K562 (cell line): ENCODE data around the gene SAP30L. TPM values are rescaled to one million over a fixed set of nuclear protein-coding genes. Genes with fewer than 3 reads are reported as not detected.

Experiments
- ATAC-seq: fragments of 200-7000 bp; cut with Tn5 transposase; 3 replicates; pipeline ENCODE4 v1.9.1; 2020; ENCODE audit warnings: moderate library complexity
- BruUV-seq: library from RNA; stranded (reverse); fragments of 400-500 nt; replicated peaks from 2 replicates; lab custom pipeline; 2021; lab: Mats Ljungman, UMichigan
- CTCF ChIA-PET: fragments of 300-600 bp; formaldehyde crosslinking; extraction: SDS; loops from one replicate; lab custom pipeline; 2021; ENCODE audit warnings: low intra/inter-chr PET ratio; lab: Yijun Ruan, JAX
- POLR2A ChIA-PET: fragments of 300-600, 350-650 bp; sonication (Branson Sonifier 250); formaldehyde crosslinking; extraction: SDS; loops from one replicate; lab custom pipeline; 2021; ENCODE audit warnings: antibody characterized with exemption, inconsistent platforms; lab: Yijun Ruan, JAX
- DNase-seq, 4 experiments: peaks; one replicate each; pipeline versions ENCODE4 v3.0.0 to v3.0.0-alpha.2; 2011 to 2018; ENCODE audit warnings: low spot score in 3 of 4, mixed read lengths in 3 of 4; ENCODE audit errors: extremely low read depth in 1 of 4
- FAIRE-seq: peaks from 2 replicates; lab custom pipeline; 2011; peaks lifted over from hg19 to GRCh38; lab: Jason Lieb, UNC
- H2AFZ ChIP-seq: 2 replicates; pipeline ENCODE4 v1.6.0; 2011; ENCODE audit warnings: low read depth, low read length, control low read depth, inconsistent platforms
- H3K27ac ChIP-seq: fragments of 200-600 bp; 3 replicates; pipeline ENCODE4 v1.8.0; 2011; ENCODE audit warnings: low read depth, mild to moderate bottlenecking, control low read depth, inconsistent platforms, low read length, moderate library complexity, mixed read lengths; ENCODE audit errors: extremely low read depth
- H3K27me3 ChIP-seq, 2 experiments: fragments of 300-600 bp in 1 of 2; 2 replicates in 1 of 2; 3 replicates in 1 of 2; pipeline versions ENCODE4 v1.6.0 to v1.8.0; 2011; ENCODE audit warnings: inconsistent platforms in 2 of 2, low read length in 2 of 2, mild to moderate bottlenecking in 1 of 2, mixed read lengths in 1 of 2, moderate library complexity in 1 of 2; ENCODE audit not compliant: control insufficient read depth in 2 of 2, insufficient read depth in 2 of 2
- H3K36me3 ChIP-seq: fragments of 300-600 bp; 3 replicates; pipeline ENCODE4 v1.8.0; 2011; ENCODE audit warnings: mild to moderate bottlenecking, low read length, inconsistent platforms; ENCODE audit not compliant: control insufficient read depth, insufficient read depth
- H3K4me1 ChIP-seq, 2 experiments: fragments of 200-600 bp in 1 of 2; replicated peaks in 1 of 2; 2 replicates in 1 of 2; 3 replicates in 1 of 2; pipeline versions ENCODE4 v1.5.1 to v1.8.0; 2011; ENCODE audit warnings: inconsistent platforms in 2 of 2, low read length in 2 of 2, mild to moderate bottlenecking in 1 of 2, mixed read lengths in 1 of 2, moderate library complexity in 1 of 2; ENCODE audit not compliant: control insufficient read depth in 2 of 2, insufficient read depth in 2 of 2
- H3K4me2 ChIP-seq: 2 replicates; pipeline ENCODE4 v1.6.1; 2011; ENCODE audit warnings: low read length, control low read depth, inconsistent platforms, mixed read lengths; ENCODE audit not compliant: insufficient read depth
- H3K4me3 ChIP-seq: fragments of 200-600 bp; sonication (generic), shearing (Covaris generic); 2 replicates; pipeline ENCODE4 v1.5.1; 2016; ENCODE audit warnings: control low read depth, inconsistent platforms
- H3K79me2 ChIP-seq: fragments of 200-600 bp; 3 replicates; pipeline ENCODE4 v1.8.0; 2011; ENCODE audit warnings: low read length, inconsistent platforms; ENCODE audit not compliant: control insufficient read depth, insufficient read depth
- H3K9ac ChIP-seq, 2 experiments: 2 replicates each; pipeline versions ENCODE4 v1.6.0 to v1.6.1; 2011; ENCODE audit warnings: low read depth in 2 of 2, low read length in 2 of 2, control low read depth in 1 of 2, inconsistent platforms in 1 of 2, mild to moderate bottlenecking in 1 of 2, mixed read lengths in 1 of 2; ENCODE audit not compliant: insufficient read depth in 1 of 2
- H3K9me1 ChIP-seq: one replicate; pipeline ENCODE4 v1.6.0; 2011; ENCODE audit warnings: inconsistent platforms, mild to moderate bottlenecking, low read length, moderate library complexity; ENCODE audit not compliant: control insufficient read depth, insufficient read depth
- H3K9me3 ChIP-seq: replicated peaks from 2 replicates; pipeline ENCODE4 v1.5.1; 2011; ENCODE audit warnings: low read depth, low read length, inconsistent platforms; ENCODE audit not compliant: control insufficient read depth, insufficient read depth
- H4K20me1 ChIP-seq: replicated peaks from 2 replicates; pipeline ENCODE4 v1.6.1; 2011; ENCODE audit warnings: low read length, inconsistent platforms, mixed read lengths; ENCODE audit not compliant: control insufficient read depth, insufficient read depth
- HCFC1 ChIP-seq: IDR thresholded peaks from 2 replicates; pipeline ENCODE4 v1.6.1; 2012; ENCODE audit warnings: low read depth, low read length, improper control_type of control experiment
- ID3 ChIP-seq, 2 experiments: fragments of 250-450 bp in 1 of 2; fragments of 450-650 bp in 1 of 2; sonication (Bioruptor Pico) in 1 of 2; IDR thresholded peaks; 2 replicates each; pipeline versions ENCODE4 v1.6.1 to v1.8.0; 2016 to 2021; ENCODE audit warnings: mild to moderate bottlenecking in 2 of 2, moderate library complexity in 2 of 2, missing compliant biosample characterization in 1 of 2, missing genetic modification characterization in 1 of 2
- KAT2B ChIP-seq: IDR thresholded peaks from one replicate; pipeline ENCODE4 v1.6.1; 2012; ENCODE audit warnings: low read depth, mild to moderate bottlenecking, control low read depth, inconsistent platforms, low read length, moderate library complexity
- KHSRP ChIP-seq: fragments of 450-650 bp; IDR thresholded peaks from 2 replicates; pipeline ENCODE4 v1.6.1; 2017
- L3MBTL2 ChIP-seq: fragments of 450-650 bp; IDR thresholded peaks from 2 replicates; pipeline ENCODE4 v1.6.1; 2016; ENCODE audit warnings: mild to moderate bottlenecking, moderate library complexity
- NCOR1 ChIP-seq: fragments of 450-650 bp; IDR thresholded peaks from 2 replicates; pipeline ENCODE4 v1.6.1; 2016; ENCODE audit warnings: mild to moderate bottlenecking, moderate library complexity
- NKRF ChIP-seq: fragments of 450-650 bp; IDR thresholded peaks from 2 replicates; pipeline ENCODE4 v1.6.1; 2016; ENCODE audit warnings: borderline replicate concordance
- SLC30A9 ChIP-seq: fragments of 250-450 bp; sonication (Bioruptor Pico); IDR thresholded peaks from 2 replicates; pipeline ENCODE4 v1.8.0; 2022; ENCODE audit warnings: mild to moderate bottlenecking, moderate library complexity
- ZBTB33 ChIP-seq: sonication (generic); formaldehyde crosslinking; IDR thresholded peaks from 2 replicates; pipeline ENCODE4 v1.8.1; 2023; ENCODE audit warnings: mild to moderate bottlenecking, missing genetic modification reagents
- ZFP1 ChIP-seq: fragments of 450-650 bp; formaldehyde crosslinking; IDR thresholded peaks from 2 replicates; pipeline ENCODE4 v1.4.0; 2020; ENCODE audit warnings: mild to moderate bottlenecking, mixed read lengths
- ZFP91 ChIP-seq: sonication (generic); formaldehyde crosslinking; IDR thresholded peaks from 2 replicates; pipeline ENCODE4 v1.8.0; 2022; ENCODE audit warnings: mild to moderate bottlenecking, missing genetic modification reagents
- ZNF134 ChIP-seq: fragments of 250-450 bp; sonication (Bioruptor Pico); conservative IDR thresholded peaks from 2 replicates; pipeline ENCODE4 v1.4.0; 2020
- ZNF586 ChIP-seq: fragments of 450-650 bp; formaldehyde crosslinking; conservative IDR thresholded peaks from 2 replicates; pipeline ENCODE4 v1.4.0; 2020; ENCODE audit warnings: mild to moderate bottlenecking, moderate library complexity
- ZNF655 ChIP-seq: fragments of 250-450 bp; sonication (Bioruptor Pico); IDR thresholded peaks from 2 replicates; pipeline ENCODE4 v1.5.0; 2021
- ZNF707 ChIP-seq: fragments of 250-450 bp; sonication (Bioruptor Pico); conservative IDR thresholded peaks from 2 replicates; pipeline ENCODE4 v1.8.0; 2022; ENCODE audit warnings: inconsistent platforms, mild to moderate bottlenecking, moderate library complexity
- WGBS: fragments of 100-300 bp; shearing (Covaris generic); methylation state at CpG from one replicate; pipeline ENCODE4 v1.1.6; 2016; ENCODE audit warnings: low coverage, mixed read lengths; ENCODE audit not compliant: insufficient coverage; ENCODE audit errors: missing lambda C conversion rate; 5-methylcytosine and 5-hydroxymethylcytosine counted together
- in situ Hi-C: fragments of 300-500 bp; cut with MboI; formaldehyde crosslinking; loops from 4 replicates; pipeline ENCODE4 v1.15.0; 2018; ENCODE audit warnings: inconsistent platforms, mixed read lengths
- intact Hi-C: fragments of 100-400 bp; cut with micrococcal nuclease; formaldehyde crosslinking; loops from 2 replicates; pipeline ENCODE4 v1.14.2; 2022
- polyA plus RNA-seq, 8 experiments: library from polyadenylated mRNA; depleted of rRNA in 4 of 8; stranded (reverse) in 5 of 8; unstranded in 3 of 8; fragments of >200 nt; fragmentation: Nextera tagmentation in 2 of 8; fragmentation: Illumina TruSeq in 1 of 8; extraction: Ambion mirVana in 2 of 8; extraction: Trizol in 1 of 8; gene quantifications; 2 replicates each; pipeline versions ENCODE4 v1.2.1 to v1.2.3, GENCODE V29; 2011 to 2014; ENCODE audit warnings: inconsistent platforms in 1 of 8, missing spikeins in 1 of 8
- total RNA-seq, 7 experiments: library from RNA; depleted of rRNA in 6 of 7; stranded (reverse); fragments of >200 nt in 6 of 7; fragmentation: Illumina TruSeq in 2 of 7; extraction: Trizol in 2 of 7; gene quantifications; 2 replicates each; pipeline versions ENCODE4 v1.2.1 to v1.2.3, GENCODE V29; 2011 to 2021; ENCODE audit warnings: low replicate concordance in 1 of 7

The SAP30L gene
- total and polyA plus RNA-seq, 9 of the 15 experiments (the other 6 are each of a cell fraction or from before 2014, with no cell fraction given), result 5.1 to 33.6 (median 28.1) TPM

- TF ChIP-seq ZFP91 (CRISPR knock-in tag) (no peak), ZBTB33 (no peak), HCFC1 (no peak)
These were observed 9.8 kb downstream of the SAP30L start (continued) for GRCh38 chr5:154455585-154455984.

- DNase-seq, result no peak
- Histone ChIP-seq H3K9me3 (no peaks in the 10 kb centered on the region; the same call in 1 of the 2 replicates), H3K36me3 (peaks cover 46% of the 10 kb centered on the region), H2AFZ (no peak overlapping the region), H3K4me1 (no peaks in the 10 kb centered on the region; a peak in 1 of 5 replicates), H4K20me1 (no peaks in the 10 kb centered on the region), H3K79me2 (no peaks in the 10 kb centered on the region), H3K9me1 (no peaks in the 10 kb centered on the region), H3K27me3 (no peaks in the 10 kb centered on the region), H3K4me3 (no peak overlapping the region), H3K9ac (no peak overlapping the region), H3K27ac (no peak overlapping the region), H3K4me2 (no peak overlapping the region)
- POLR2A ChIA-PET, result interaction anchor here (0.7 to 2.5 kb wide), 4 partner anchors 8 to 369 kb away, joined by 3 to 8 read pairs (median 3); no protein-coding TSS in a partner anchor
- CTCF ChIA-PET, result no interaction called here
- intact Hi-C loops (no loop called here), in situ Hi-C loops (no loop called here)
- no TSS peak for BruUV-seq
- WGBS, result 57% methylated on average over 3 of the region's 3 CpGs
- ATAC-seq, result no peak
- no peak for FAIRE-seq
- TF ChIP-seq ZNF586 (CRISPR knock-in tag), result no peak
- TF ChIP-seq KHSRP, result no peak
- no peak for TF ChIP-seq KAT2B
- no peak for TF ChIP-seq NKRF
- no peak for TF ChIP-seq NCOR1
- no peak for TF ChIP-seq ID3 (CRISPR knock-in tag; IDR thresholded peaks at IDR 0.05)
- no peak for TF ChIP-seq ID3 (tag; IDR thresholded peaks at IDR 0.05)
- no peak for TF ChIP-seq ZNF134
- TF ChIP-seq SLC30A9 (CRISPR knock-in tag), result no peak
- no peak for TF ChIP-seq ZNF655 (CRISPR knock-in tag)
- TF ChIP-seq ZNF707, result no peak
- TF ChIP-seq ZFP1 (CRISPR knock-in tag), result no peak
- TF ChIP-seq L3MBTL2, result peak; percentile 73
These were observed 10.7 kb downstream of the SAP30L start for GRCh38 chr5:154456540-154456939.
